Dendritic cell treated with granulocyte-macrophage colony-stimulating factor and Interleukin-4, amounts not matched to agents 40 ng/mL and 50 ng/mL, for 4 days (primary cell): ENCODE results near the gene VAX1.

Source experiments
- H3K27ac Mint-ChIP-seq: one replicate; pipeline ENCODE4 v1.8.0; 2022; ENCODE audit warnings: mild to moderate bottlenecking, mixed read lengths
- H3K27me3 Mint-ChIP-seq: one replicate; pipeline ENCODE4 v1.8.0; 2022; ENCODE audit warnings: mild to moderate bottlenecking, mixed read lengths
- H3K36me3 Mint-ChIP-seq: one replicate; pipeline ENCODE4 v1.8.0; 2022; ENCODE audit warnings: low read depth, mixed read lengths
- H3K4me1 Mint-ChIP-seq: one replicate; pipeline ENCODE4 v1.8.0; 2022; ENCODE audit warnings: low read depth, mixed read lengths
- H3K4me3 Mint-ChIP-seq: one replicate; pipeline ENCODE4 v1.8.0; 2022; ENCODE audit warnings: mild to moderate bottlenecking, moderate library complexity, mixed read lengths
- H3K9me3 Mint-ChIP-seq: one replicate; pipeline ENCODE4 v1.8.0; 2022; ENCODE audit warnings: mixed read lengths
- intact Hi-C: fragments of 100-400 bp; cut with micrococcal nuclease; formaldehyde crosslinking; loops from one replicate; pipeline ENCODE4 v1.15.0; 2022

VAX1 gene

DNA sequence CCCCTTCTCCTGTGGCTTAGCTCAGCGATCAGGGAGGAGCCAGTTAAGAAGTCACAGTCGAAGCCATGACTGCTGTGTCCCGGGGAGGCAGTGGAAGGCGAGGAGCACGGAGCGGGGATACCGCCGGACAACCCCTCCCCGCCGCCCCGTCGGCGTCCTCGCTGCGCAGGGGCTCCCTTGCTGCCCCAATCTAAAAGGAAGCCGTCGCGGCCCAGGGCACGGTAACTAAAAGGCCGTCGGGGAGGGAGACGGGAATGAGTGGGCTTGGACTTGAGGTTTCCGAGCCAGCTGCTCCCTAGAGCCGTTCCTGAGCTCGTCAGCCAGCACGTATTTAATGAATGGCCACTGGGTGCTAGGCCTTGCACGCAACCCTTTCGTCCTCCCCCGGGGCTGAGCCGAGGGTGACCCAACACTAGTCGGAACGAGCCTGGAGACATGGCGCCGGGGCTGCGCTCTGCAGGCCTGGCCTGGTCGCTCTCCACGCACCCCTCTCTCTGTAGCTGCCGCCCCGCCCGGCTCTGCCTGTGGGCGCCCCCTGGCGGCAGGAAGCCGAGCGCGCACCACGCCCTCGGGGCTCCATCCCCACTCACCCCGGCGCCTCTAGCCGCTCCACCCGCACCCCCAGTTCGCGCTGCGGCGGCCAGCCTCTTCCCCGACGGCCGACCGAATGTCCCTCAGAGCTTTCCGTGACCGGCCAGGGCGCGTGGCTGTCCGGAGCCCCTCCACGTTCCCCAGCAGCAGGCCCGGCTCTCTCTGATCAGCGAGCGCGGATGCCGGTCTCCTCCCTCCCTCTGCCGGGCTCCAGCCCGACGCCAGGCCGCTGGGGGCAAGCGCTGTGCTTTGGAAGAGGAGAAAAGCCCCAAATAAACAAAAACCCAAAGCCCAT, 30.0 kb upstream of the VAX1 start:
- H3K27ac Mint-ChIP-seq: no peak overlapping the region
- peaks cover 99% of the 10 kb centered on the region for H3K27me3 Mint-ChIP-seq
- H3K9me3 Mint-ChIP-seq: no peaks in the 10 kb centered on the region
- H3K4me3 Mint-ChIP-seq: peak overlapping the region; percentile 67
- intact Hi-C loops: loop anchor here (5.0 kb wide), 1 partner anchor 166 kb away; no protein-coding TSS in a partner anchor
- H3K36me3 Mint-ChIP-seq: no peaks in the 10 kb centered on the region
- peaks cover 51% of the 10 kb centered on the region for H3K4me1 Mint-ChIP-seq

DNA sequence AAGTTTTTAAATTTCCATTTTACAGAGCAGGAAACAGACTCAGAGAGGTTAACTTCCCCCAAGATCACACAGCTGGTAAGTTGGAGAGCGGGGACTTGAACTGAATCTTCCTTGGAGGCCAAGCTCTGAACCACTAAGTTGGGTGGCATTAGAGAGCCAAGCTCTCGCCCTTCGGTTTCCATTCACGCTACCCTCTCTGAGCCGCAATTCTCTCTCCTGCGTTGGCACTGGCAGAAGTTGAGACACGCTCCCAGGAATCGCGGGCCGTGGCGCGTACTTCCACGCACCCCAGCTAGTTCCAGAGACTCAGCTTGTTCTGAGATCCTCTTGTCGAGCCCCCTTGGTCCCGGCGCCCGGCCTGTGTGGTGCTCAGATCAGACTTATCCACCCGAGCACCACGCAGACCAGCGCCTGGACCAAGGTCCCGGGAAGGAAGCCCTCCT, 29.3 kb upstream of the VAX1 start:
- Mint-ChIP-seq H3K36me3 (no peaks in the 10 kb centered on the region), H3K9me3 (no peaks in the 10 kb centered on the region), H3K27me3 (peaks cover 98% of the 10 kb centered on the region), H3K4me3 (peak overlapping the region; percentile 67), H3K27ac (no peak overlapping the region), H3K4me1 (peaks cover 57% of the 10 kb centered on the region)
- intact Hi-C loops: loop anchor here (5.0 kb wide), 1 partner anchor 165 kb away; no protein-coding TSS in a partner anchor

DNA sequence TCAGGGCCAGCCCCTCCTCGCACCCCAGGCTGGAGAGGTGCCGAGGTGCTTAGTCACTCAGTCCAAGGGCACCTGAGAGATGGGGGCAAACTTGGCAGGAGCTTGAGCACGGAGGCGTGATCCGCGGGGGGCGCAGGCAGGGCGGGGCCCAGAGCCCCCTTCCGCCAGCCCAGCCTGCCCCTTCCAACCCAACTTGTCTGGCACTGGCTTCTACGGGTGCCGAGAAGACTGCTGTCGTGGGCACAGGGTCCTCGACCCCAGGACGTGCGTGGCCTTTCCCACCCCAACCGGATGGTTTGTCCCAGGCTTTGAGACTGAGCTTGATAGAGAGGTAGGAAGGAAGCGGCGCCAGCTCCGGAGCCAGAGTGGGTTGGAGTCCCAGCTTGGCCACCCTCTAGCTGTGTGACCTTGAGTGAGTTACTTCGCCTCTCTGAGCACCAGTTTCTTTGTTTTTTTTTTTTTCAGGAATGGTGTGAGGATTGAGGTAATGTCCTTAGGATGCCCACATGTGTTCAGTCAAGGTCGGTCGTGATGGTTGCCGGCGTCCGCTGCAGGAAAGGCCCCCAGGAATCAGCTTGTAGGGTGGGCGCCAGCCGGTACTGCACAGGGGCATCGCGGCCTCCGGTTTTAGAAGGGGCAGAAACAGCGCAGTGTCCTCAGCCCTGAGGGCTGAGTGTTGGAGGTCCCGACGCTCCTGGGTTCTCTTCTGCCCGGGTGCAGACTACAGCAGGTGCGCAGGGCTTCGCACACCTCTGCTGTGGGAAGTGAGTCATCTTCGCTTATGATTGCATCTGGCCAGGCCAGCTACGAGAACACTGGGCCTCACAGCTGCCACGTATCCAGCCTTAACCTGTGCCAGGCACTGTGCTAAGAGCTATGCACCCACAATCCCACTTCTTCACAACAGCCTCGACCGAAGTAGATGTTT, 28.6 kb upstream of the VAX1 start:
- Mint-ChIP-seq H3K27me3 (peaks cover 97% of the 10 kb centered on the region), H3K4me3 (no peak overlapping the region), H3K36me3 (no peaks in the 10 kb centered on the region), H3K27ac (no peak overlapping the region), H3K4me1 (peaks cover 58% of the 10 kb centered on the region), H3K9me3 (no peaks in the 10 kb centered on the region)
- intact Hi-C loops: loop anchor here (5.0 kb wide), 1 partner anchor 164 kb away; no protein-coding TSS in a partner anchor

GRCh38 chr10:117165538-117166417, 27.7 kb upstream of the VAX1 start:
- no peaks in the 10 kb centered on the region for H3K36me3 Mint-ChIP-seq

DNA sequence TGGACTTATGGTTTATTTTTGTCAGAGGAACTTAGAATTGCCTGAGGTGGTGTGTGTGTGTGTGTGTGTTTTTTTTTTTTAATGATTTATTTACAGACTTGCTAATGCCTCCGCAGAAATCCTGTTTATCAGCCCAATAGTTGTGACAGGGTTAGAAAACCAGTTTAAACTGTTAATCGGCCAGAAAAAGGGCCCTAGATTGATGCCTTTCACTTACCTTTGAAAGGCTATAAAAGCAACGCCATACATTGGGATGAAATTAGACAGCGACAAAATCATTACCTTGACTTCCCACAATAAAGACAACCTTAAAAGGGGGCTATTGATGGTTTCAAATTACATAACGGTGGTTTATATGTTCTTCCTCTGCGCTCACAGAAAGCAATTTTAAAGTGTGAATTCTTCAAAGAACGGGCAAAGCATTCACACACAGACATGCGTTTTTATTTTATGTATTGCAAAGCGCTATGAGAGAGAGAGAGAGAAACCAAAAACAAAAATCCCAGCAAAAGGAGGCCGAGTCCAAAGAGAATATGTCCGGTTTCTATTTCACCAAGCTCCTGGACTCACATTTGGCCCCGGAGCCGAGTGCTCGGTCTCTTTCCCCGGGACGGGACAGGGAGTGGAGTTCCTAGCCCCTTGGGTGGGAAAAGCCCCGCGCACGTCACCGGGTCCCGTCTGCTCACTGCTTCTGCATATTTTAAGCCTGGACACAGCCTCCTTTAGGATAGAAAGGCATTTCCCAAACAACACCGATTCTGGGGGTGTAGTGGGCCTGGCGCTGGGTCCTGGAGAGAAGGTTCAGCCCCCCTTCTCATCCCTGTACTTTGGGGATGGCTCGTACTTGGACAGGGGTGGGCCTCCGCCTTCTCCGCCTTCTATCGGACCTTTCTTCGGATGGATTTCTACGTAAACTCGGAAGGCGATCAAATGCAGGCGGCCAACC, 26.8 kb upstream of the VAX1 start:
- peak overlapping the region; percentile 50 for H3K27ac Mint-ChIP-seq
- H3K4me3 Mint-ChIP-seq: peak overlapping the region; percentile 68
- no peaks in the 10 kb centered on the region for H3K9me3 Mint-ChIP-seq
- intact Hi-C loops: loop anchor here (5.0 kb wide), 1 partner anchor 163 kb away; no protein-coding TSS in a partner anchor
- H3K4me1 Mint-ChIP-seq: peaks cover 58% of the 10 kb centered on the region
- no peaks in the 10 kb centered on the region for H3K36me3 Mint-ChIP-seq
- peaks cover 97% of the 10 kb centered on the region for H3K27me3 Mint-ChIP-seq

More at GRCh38 chr10:117165538-117166417, 27.7 kb upstream of the VAX1 start:
- H3K27ac Mint-ChIP-seq: peak overlapping the region; percentile 50
- intact Hi-C loops: loop anchor here (5.0 kb wide), 1 partner anchor 163 kb away; no protein-coding TSS in a partner anchor
- peak overlapping the region; percentile 68 for H3K4me3 Mint-ChIP-seq
- no peaks in the 10 kb centered on the region for H3K9me3 Mint-ChIP-seq
- H3K27me3 Mint-ChIP-seq: peaks cover 98% of the 10 kb centered on the region
- H3K4me1 Mint-ChIP-seq: peaks cover 58% of the 10 kb centered on the region

- H3K36me3 Mint-ChIP-seq: no peaks in the 10 kb centered on the region
- peaks cover 51% of the 10 kb centered on the region for H3K4me1 Mint-ChIP-seq
- H3K4me3 Mint-ChIP-seq: no peak overlapping the region
- H3K27me3 Mint-ChIP-seq: peaks cover 97% of the 10 kb centered on the region
- no peak overlapping the region for H3K27ac Mint-ChIP-seq
- H3K9me3 Mint-ChIP-seq: no peaks in the 10 kb centered on the region
- intact Hi-C loops: loop anchor here (2.0 kb wide), 1 partner anchor 31 kb away; no protein-coding TSS in a partner anchor
Observed at GRCh38 chr10:117163954-117164548, 26.0 kb upstream of the VAX1 start.

DNA sequence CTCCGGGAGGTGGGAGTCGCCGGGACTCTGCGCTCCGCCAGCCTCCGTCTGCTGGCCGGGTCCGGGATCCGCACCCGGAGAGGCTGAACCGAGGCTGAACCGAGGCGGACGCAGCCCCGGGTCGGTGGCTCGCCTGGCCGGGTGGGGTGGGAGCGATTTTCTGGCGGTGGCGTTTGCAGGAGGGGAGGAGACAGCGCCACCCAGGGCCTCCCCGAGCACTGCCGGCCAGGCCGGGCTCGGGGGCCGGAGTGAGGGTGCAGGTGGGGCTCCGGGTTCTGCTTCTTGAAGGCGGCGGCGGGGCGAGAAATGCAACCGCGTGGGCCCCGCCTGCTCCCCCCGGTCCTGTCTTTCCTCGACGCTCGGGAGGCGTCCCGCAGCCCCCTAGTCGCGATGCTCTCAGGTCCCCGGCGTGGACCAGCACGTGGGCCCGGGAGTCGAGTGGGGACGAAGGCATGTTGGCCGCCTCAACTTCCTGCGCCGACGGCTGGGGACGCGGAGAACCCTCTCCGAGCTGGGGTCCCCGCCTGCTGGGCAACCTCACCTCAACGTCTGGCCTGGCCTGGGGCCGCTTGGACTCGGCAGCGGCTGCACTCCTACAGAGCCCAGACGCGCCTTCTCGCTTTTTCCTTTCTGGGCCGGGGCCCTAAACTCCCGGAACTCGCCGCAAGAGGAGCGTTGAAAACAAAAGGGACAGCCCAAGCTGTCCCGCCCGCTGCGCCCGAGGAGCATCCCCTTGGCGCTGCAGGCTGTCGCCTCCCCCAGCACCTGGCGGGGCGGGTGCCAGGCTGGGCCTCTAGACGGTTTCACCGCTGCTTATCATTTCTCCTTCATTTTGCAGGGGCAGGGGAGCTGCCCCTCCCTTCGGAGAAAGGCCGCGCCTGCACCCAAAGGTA, 25.2 kb upstream of the VAX1 start:
- H3K27me3 Mint-ChIP-seq: peaks cover 96% of the 10 kb centered on the region
- intact Hi-C loops: loop anchor here (2.0 kb wide), 1 partner anchor 31 kb away; no protein-coding TSS in a partner anchor
- H3K36me3 Mint-ChIP-seq: no peaks in the 10 kb centered on the region
- peaks cover 45% of the 10 kb centered on the region for H3K4me1 Mint-ChIP-seq
- no peaks in the 10 kb centered on the region for H3K9me3 Mint-ChIP-seq
- no peak overlapping the region for H3K27ac Mint-ChIP-seq
- H3K4me3 Mint-ChIP-seq: peak overlapping the region; percentile 9

DNA sequence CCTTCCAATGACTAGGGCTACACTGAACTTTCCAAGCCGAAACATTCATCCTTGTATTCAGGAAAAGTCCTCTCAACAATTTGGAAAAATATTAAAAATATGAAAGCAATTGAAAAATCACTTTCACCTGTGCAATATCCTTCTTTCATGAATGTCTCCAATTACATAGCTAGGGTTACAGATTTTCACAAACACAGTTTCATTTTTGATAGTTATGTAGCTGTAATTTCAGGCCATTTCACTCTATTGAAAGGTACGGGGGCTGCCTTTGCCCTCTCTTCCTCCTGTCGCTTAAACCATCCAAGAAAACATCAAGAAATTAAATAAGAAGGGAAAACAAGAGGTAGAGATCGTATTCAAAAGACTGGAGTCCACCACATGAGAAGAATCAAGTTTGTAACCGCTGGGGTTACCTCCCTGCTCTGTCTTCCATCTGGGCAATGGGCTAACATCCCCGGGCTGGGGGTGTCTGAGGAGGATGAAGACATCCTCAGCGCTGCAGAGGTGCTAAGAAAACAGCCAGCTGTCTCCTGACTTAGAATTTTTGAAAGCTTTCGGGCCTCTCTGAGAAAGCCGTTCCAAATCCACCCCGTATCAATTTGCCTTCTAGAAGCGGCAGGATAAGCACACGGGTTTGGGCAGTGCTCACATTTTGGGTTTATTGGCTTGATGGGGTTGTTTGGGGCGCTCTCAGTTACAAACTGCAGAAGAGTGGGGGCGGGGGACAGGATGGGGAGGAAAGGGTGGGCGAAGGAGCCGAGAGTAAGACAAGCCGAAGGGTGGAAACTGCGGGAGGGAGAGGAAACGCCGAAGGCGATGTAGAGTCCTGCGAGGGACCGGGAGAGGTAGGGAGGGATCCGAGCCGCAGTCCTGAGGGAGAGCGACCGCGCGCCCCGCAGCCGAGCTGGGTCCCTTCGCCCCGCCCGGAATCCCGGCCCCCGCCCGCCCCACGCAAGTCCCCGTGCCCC, 24.3 kb upstream of the VAX1 start:
- peak overlapping the region; percentile 57 for H3K4me3 Mint-ChIP-seq
- peaks cover 35% of the 10 kb centered on the region for H3K4me1 Mint-ChIP-seq
- H3K27me3 Mint-ChIP-seq: peaks cover 96% of the 10 kb centered on the region
- intact Hi-C loops: loop anchor here (2.0 kb wide), 1 partner anchor 30 kb away; no protein-coding TSS in a partner anchor
- no peaks in the 10 kb centered on the region for H3K36me3 Mint-ChIP-seq
- no peaks in the 10 kb centered on the region for H3K9me3 Mint-ChIP-seq
- H3K27ac Mint-ChIP-seq: no peak overlapping the region

DNA sequence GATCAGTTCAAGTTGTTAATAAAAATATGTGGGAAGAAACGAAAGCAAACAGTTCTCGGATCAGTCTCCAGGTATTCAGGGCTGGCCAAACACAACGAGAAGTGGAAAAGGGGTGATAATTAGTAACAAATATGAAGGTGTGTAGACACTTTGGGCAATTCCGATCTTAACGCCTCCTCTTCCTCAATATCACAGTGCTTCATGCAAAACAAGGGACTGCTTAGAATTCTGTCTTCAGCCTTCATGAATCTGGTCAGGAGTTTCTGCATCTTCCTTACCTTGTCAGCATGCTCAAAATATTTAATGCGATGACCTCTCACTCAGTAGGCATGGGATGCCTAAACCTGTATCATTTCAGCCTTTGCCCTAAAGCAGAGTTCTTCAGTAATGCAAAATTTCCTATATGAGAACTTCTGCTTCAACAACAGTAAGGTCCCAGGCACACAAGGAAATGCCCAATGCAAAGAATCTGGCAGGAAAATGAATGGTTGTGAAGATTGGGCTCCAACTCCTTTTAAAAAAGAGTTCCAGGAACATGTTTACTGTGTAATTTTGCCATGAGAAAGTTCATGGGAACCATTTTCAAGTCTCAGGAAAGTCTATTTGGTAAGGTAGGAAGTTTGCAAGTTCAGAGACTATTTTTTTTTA, 23.4 kb upstream of the VAX1 start:
- H3K36me3 Mint-ChIP-seq: no peaks in the 10 kb centered on the region
- intact Hi-C loops: loop anchor here (2.0 kb wide), 1 partner anchor 29 kb away; no protein-coding TSS in a partner anchor
- H3K27ac Mint-ChIP-seq: no peak overlapping the region
- H3K4me1 Mint-ChIP-seq: peaks cover 32% of the 10 kb centered on the region
- H3K27me3 Mint-ChIP-seq: peaks cover 96% of the 10 kb centered on the region
- no peaks in the 10 kb centered on the region for H3K9me3 Mint-ChIP-seq
- no peak overlapping the region for H3K4me3 Mint-ChIP-seq

DNA sequence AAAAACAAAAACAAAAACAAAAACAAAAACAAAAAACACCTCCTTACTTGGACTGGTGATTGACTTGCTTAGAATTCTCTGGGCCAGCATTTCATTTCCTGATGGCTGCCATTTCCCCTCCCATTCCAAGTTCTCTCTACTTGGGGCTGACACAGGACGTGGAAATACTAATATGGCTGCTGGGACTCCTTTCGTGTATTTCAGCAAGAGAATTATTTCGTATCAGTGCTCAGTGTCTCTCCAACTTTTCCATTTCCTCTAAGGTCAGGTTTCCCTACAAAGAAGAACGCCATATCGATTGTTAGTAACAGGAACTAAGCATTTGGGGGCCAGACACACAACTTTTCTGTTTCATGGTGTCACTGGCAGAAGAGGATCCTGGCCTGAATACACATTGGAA, 22.5 kb upstream of the VAX1 start:
- H3K4me3 Mint-ChIP-seq: no peak overlapping the region
- H3K27me3 Mint-ChIP-seq: peaks cover 92% of the 10 kb centered on the region
- H3K9me3 Mint-ChIP-seq: no peaks in the 10 kb centered on the region
- intact Hi-C loops: no loop called here
- H3K36me3 Mint-ChIP-seq: no peaks in the 10 kb centered on the region
- H3K27ac Mint-ChIP-seq: no peak overlapping the region
- peaks cover 26% of the 10 kb centered on the region for H3K4me1 Mint-ChIP-seq
